GM19025 (cell line): Measurements from ENCODE around the gene RPL3.

Experiments
- ATAC-seq: cut with Tn5 transposase; IDR thresholded peaks from one replicate; pipeline ENCODE4 v1.9.1; 2021; ENCODE audit warnings: mild to moderate bottlenecking, low read depth, moderate library complexity; ENCODE audit not compliant: unreplicated experiment

The RPL3 gene

GRCh38 chr22:39318507-39319283 is 728 bp downstream of the RPL3 start:
- no peak for ATAC-seq

- no peak for ATAC-seq
These were observed 1.5 kb downstream of the RPL3 start for GRCh38 chr22:39317775-39318506.

DNA sequence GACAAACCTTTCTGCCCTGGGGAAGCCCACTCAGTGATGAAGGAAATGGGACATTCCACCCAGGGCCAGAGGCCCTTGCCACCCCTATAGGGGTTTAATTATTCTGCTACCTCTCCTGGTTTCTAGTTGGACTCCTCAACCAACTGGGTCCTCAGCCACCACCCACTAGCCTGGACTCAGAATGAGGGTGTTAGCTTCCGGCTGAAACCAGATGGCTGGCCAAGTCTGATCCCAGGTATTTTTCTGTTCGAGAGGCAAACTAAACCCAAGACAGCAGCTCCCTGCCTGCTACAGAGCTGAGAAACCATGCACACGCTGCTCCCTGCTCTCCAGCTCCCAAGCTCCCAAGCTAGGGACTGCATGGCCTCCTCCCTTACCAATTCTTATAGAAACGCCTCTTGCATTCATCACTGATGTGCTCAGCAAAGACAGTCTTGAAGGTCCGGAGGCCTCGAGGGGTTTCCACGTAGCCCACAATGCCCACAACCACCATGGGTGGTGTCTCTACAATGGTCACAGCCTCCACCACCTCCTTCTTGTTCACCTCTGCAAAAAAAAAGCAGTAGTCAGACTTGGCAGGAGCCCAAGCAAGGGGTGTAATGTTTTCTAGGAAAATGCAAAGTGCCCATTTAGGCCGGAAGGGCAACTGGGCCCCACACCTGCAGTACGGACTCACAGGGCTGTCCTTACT is 2.2 kb downstream of the RPL3 start:
- no peak for ATAC-seq

DNA sequence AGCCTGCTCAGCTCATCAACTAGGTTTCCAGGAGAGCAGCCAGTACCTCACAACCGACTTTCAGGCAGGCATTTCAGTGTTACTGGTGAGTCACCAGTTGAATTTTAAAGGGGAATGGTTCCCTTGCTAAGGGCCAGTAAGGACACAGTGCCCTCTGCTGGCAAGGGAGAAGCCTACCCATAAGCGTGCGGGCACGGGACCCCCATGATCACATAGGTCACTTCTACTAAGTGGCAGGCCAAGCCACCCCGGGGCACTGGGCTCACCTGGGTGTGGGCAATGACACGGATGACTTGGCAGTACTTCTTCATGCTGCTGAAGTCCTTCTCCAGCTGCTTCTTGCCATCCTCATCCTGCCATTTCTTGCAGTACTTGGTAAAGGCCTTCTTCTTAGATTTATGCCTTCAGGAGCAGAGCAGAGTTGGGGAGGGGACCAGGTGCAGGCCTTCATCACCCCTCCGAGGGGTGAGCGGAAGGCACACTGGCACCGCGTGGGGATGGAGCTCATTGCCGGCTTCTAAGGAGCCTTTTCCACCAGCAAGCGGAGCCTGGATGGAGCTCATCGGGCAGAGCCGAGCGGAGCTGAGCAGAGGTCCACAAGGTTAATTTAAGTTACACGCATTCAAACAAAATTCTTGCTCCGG is 2.9 kb downstream of the RPL3 start:
- ATAC-seq: no peak

- no peak for ATAC-seq
These were observed 4.0 kb downstream of the RPL3 start for GRCh38 chr22:39315389-39315788.

DNA sequence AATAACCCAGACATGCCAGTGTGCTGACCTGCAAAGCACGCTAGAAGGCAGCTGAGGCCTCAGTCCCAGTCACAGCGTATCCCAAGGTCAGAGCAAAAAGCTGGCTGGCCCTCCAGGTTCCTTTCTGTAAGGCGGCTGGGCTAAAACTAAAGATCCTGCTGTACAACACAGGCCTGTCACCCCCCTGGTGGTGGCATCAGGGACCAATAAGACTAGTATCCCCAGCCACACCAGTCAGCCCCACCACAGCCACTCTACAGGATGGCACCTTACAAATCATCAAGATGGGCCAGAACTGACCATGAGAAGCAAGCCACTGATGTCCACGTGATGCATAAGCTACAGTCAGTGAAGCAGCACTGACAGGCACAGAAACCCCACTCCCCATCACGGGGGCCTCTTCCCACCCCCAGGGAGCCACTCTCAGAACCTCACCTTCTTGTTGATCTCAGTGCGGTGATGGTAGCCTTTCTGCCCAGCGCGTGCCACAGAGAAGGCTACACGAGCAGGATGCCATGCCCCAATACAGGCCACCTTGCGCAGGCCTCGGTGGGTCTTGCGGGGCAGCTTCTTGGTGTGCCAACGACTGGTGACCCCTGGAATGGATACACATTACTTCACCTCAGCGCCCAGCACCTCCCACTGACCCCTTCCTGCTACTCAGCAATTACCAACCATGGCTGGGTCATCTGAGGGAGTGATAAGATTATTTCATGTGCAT is 5.0 kb downstream of the RPL3 start:
- ATAC-seq: no peak

DNA sequence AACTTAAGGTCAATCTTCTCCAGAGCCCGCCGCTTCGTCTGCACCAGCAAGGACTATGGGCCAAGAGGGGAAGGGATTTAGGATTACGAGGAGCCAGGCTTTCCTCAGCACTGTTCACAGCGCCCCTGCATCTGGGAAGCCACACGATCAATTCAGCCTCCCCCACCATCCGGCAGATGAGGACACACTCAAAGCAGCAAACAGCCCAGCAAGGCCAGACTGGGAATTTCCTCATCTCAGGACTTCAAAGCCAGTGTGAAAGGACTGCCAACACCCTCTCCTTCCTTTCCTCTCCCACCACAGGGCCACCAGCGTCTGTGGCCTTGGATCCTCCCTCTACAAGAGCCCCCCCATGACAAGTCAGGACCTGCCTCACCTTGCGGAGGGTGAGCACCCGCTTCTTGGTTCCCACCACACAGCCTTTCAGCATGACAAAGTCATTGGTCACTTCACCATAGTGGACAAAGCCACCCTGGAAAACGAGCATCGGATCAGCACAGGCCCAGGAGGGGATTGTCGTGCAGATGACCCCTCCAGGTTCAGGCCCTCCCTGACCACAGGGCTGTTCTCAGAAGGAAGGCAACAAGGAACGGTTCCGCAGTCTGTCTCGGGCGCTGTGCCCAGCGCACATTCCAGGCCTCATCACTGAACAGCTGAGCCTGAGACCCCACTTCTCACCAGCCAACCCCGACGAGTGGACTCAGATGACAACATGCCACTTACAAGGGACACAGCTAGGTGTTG is 6.0 kb downstream of the RPL3 start:
- no peak for ATAC-seq

- no peak for ATAC-seq
These were observed 7.0 kb downstream of the RPL3 start for GRCh38 chr22:39312410-39312809.

GRCh38 chr22:39311592-39312400 is 7.6 kb downstream of the RPL3 start:
- no peak for ATAC-seq

DNA sequence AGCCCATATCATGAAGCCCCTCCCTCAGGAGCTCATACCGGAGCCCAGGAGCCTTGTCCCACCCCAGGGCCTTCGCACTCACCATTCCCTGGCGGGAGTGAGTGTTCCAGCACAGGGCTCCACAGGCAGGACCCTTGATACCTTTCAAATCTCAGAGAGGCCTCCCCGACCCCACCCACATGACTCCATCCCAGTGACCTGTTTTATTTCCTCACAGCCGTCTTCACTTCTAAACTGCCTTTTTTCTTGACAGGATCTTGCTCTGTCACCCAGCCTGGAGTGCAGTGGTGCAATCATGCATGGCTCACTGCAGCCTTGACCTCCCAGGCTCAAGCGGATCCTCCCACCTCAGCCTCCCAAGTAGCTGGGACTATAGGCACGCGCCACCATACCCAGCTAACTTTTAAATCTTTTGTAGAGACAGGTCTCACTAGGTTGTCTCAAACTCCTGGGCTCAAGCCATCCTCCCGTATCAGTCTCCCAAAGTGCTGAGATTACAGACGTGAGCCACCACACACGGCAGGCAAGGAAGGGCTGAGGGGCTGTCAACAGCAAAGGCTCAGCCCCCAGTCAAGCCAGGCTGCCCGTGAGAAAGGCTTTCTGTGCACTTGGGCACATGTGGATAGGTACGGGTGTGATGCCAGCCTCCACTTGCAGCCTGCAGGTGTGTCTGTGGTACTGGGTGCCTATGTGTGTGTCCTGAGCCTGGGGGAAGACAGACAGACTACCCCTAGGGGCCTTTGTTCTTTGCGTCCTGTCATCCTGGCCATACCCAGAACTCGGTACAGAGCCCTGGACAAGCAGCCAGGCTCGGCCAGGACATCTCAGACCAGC is 9.3 kb downstream of the RPL3 start:
- no peak for ATAC-seq

GRCh38 chr22:39309364-39309861 is 10.0 kb downstream of the RPL3 start:
- no peak for ATAC-seq

DNA sequence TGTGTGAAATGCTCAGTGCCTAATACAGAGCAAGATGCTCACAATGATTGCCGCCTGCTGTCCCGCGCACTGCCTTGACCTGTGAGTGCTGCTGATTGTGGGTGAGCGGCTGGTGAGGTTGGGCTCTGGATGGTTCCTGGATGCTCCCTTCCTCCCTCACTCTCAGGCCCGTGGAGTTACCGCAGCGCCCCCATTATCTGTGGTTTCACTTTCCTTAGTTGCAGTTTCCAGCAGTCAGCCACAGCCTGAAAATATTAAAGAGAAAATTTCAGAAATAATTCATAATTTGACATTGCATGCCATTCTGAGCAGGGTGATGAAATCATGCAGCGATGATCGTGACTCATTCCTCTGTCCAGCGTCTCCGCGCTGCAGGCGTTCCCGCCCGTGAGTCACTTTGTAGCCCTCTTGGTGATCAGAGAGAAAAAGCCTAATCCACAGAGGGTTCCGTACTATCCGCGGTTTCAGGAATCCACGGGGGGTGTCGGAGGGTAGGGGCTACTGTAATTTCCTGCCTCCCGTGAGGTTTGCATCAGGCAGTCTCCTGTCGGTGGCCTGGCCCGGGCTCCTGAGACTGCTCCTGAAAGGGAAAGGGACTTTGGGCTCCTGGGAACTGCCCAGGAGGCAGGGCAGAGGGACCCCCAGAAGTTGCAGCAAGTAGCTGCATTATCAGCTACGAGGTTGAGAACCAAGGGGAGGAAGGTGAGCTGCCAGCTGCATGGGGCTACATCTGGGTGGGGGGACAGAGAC is 10.6 kb downstream of the RPL3 start:
- ATAC-seq: no peak

- no peak for ATAC-seq
These were observed 12.7 kb downstream of the RPL3 start for GRCh38 chr22:39306456-39307361.

GRCh38 chr22:39303892-39304671 is 15.3 kb downstream of the RPL3 start:
- no peak for ATAC-seq

GRCh38 chr22:39303358-39303757 is 16.1 kb downstream of the RPL3 start:
- ATAC-seq: no peak
